Aorta (tissue), 5 donors: ENCODE data around the gene FOXN3. TPM values are rescaled to one million over a fixed set of nuclear protein-coding genes. Genes with fewer than 3 reads are reported as not detected.
"Not testable (repeated sequence)": the region's sequence is repeated elsewhere in the genome, so short reads cannot be mapped to it uniquely, and the experiment has no call there.

Source experiments
- ATAC-seq: fragments of 200-7000 bp; cut with Tn5 transposase; one replicate; pipeline ENCODE4 v1.9.1; 2022; ENCODE audit warnings: moderate library complexity; ENCODE audit not compliant: low FRiP score
- DNase-seq, 2 donors: peaks; one replicate each; pipeline ENCODE4 v3.0.0-alpha.2; 2020
- H3K27ac ChIP-seq, 2 donors: one replicate each; pipeline ENCODE4 v1.5.1; 2013; ENCODE audit warnings: low read length in 2 of 2, mild to moderate bottlenecking in 2 of 2, moderate library complexity in 2 of 2, control low read depth in 1 of 2, inconsistent platforms in 1 of 2, low read depth in 1 of 2
- H3K27me3 ChIP-seq, 2 donors: one replicate each; pipeline ENCODE4 v1.6.1; 2013; ENCODE audit warnings: control low read depth in 1 of 2, low read length in 1 of 2, mild to moderate bottlenecking in 1 of 2, moderate library complexity in 1 of 2; ENCODE audit not compliant: insufficient read depth in 2 of 2, control insufficient read depth in 1 of 2
- H3K36me3 ChIP-seq, 2 donors: one replicate each; pipeline ENCODE4 v1.6.1; 2013; ENCODE audit warnings: control low read depth in 1 of 2, low read length in 1 of 2, mild to moderate bottlenecking in 1 of 2; ENCODE audit not compliant: insufficient read depth in 2 of 2, control insufficient read depth in 1 of 2
- H3K4me1 ChIP-seq, 2 donors: one replicate each; pipeline ENCODE4 v1.6.1; 2013; ENCODE audit warnings: low read length in 2 of 2, control low read depth in 1 of 2, mild to moderate bottlenecking in 1 of 2, moderate library complexity in 1 of 2; ENCODE audit not compliant: insufficient read depth in 2 of 2, control insufficient read depth in 1 of 2
- H3K4me3 ChIP-seq, 2 donors: one replicate each; pipeline ENCODE4 v1.5.1; 2013; ENCODE audit warnings: low read length in 2 of 2, control low read depth in 1 of 2, mild to moderate bottlenecking in 1 of 2
- H3K9me3 ChIP-seq: one replicate; pipeline ENCODE4 v1.6.1; 2013; ENCODE audit warnings: mild to moderate bottlenecking, low read length; ENCODE audit not compliant: control insufficient read depth
- WGBS, 2 donors: extraction: QIAGEN DNeasy Blood & Tissue Kit; methylation state at CpG; one replicate each; pipeline ENCODE4 v1.1.7; 2013; 5-methylcytosine and 5-hydroxymethylcytosine counted together
- intact Hi-C, 2 donors: fragments of 100-400 bp; cut with DNase I; formaldehyde crosslinking; loops; one replicate each; pipeline versions ENCODE4 v1.14.2 to v1.15.0; 2022
- polyA plus RNA-seq, 2 donors: library from polyadenylated mRNA; stranded (reverse); fragments of 200-250 nt; gene quantifications; one replicate each; pipeline ENCODE4 v1.2.3, GENCODE V29; 2013
- total RNA-seq, 2 donors: library from RNA; stranded (reverse); fragmentation: NEBNext Ultra II Directional; extraction: Animal tissue kit (Norgen Biotek cat#: 25700); gene quantifications; one replicate each; pipeline ENCODE4 v1.2.1, GENCODE V29; 2021
- donor health status: healthy with polysubstance abuse.
- donor health status: Bipolar disorder and iron deficiency.
- donor health status: DM: no; HTN: no; CAD: no.
- donor health status: DM: no; HTN: no; CAD: no.
- donor health status: DM: yes; HTN: yes; CAD: no.

Gene FOXN3
- total and polyA plus RNA-seq, 4 donors = 21.4 to 225 (median 101) TPM

- 96 to 97% methylated on average over 18 of the region's 18 CpGs for WGBS, 2 donors
- ATAC-seq (no peak), DNase-seq (no peak)
- Histone ChIP-seq H3K27ac (no peak overlapping the region), H3K4me1 (peaks cover 0 to 4% of the 10 kb centered on the region in 2 donors), H3K27me3 (no peaks in the 10 kb centered on the region), H3K9me3 (no peaks in the 10 kb centered on the region), H3K36me3 (no peaks in the 10 kb centered on the region), H3K4me3 (no peak overlapping the region)
- intact Hi-C loops = no loop called here
Observed at GRCh38 chr14:89205137-89205740, 211.8 kb downstream of the FOXN3 start.

- Histone ChIP-seq H3K36me3 (no peaks in the 10 kb centered on the region), H3K27me3 (no peaks in the 10 kb centered on the region), H3K27ac (no peak overlapping the region), H3K4me3 (no peak overlapping the region), H3K9me3 (no peaks in the 10 kb centered on the region), H3K4me1 (peaks cover 0 to 4% of the 10 kb centered on the region in 2 donors)
- 85 to 89% methylated on average over 10 of the region's 10 CpGs for WGBS, 2 donors
- ATAC-seq (no peak), DNase-seq (no peak)
- intact Hi-C loops = no loop called here
Observed at GRCh38 chr14:89202413-89203190, 214.4 kb downstream of the FOXN3 start.

- H3K36me3 ChIP-seq = no peaks in the 10 kb centered on the region
- no peaks in the 10 kb centered on the region for H3K27me3 ChIP-seq
- H3K4me1 ChIP-seq = peaks cover 0 to 4% of the 10 kb centered on the region in 2 donors
- intact Hi-C loops = no loop called here
- no peak overlapping the region for H3K27ac ChIP-seq
- H3K9me3 ChIP-seq = no peaks in the 10 kb centered on the region
- no peak overlapping the region for H3K4me3 ChIP-seq
- DNase-seq (no peak), ATAC-seq (no peak)
- 93 to 94% methylated on average over 4 of the region's 4 CpGs for WGBS, 2 donors
Observed at GRCh38 chr14:89201645-89202044, 215.4 kb downstream of the FOXN3 start.

GRCh38 chr14:89199357-89199756, 217.7 kb downstream of the FOXN3 start:
- H3K27ac ChIP-seq, H3K4me1 ChIP-seq, H3K27me3 ChIP-seq, intact Hi-C loops, H3K9me3 ChIP-seq, H3K4me3 ChIP-seq, ATAC-seq, H3K36me3 ChIP-seq, DNase-seq: not testable (repeated sequence)
- WGBS, 2 donors = 93 to 94% methylated on average over 3 of the region's 3 CpGs

GRCh38 chr14:89198544-89199329, 218.3 kb downstream of the FOXN3 start:
- Histone ChIP-seq H3K27ac (no peak overlapping the region), H3K36me3 (no peaks in the 10 kb centered on the region), H3K9me3 (no peaks in the 10 kb centered on the region), H3K27me3 (no peaks in the 10 kb centered on the region), H3K4me1 (peaks cover 0 to 6% of the 10 kb centered on the region in 2 donors), H3K4me3 (no peak overlapping the region)
- ATAC-seq (peak; percentile 54), DNase-seq (no peak)
- 63 to 64% methylated on average over 12 of the region's 12 CpGs for WGBS, 2 donors
- intact Hi-C loops = no loop called here

GRCh38 chr14:89197623-89198022, 219.4 kb downstream of the FOXN3 start:
- intact Hi-C loops = no loop called here
- H3K27ac ChIP-seq = no peak overlapping the region
- 91 to 92% methylated on average over 4 of the region's 4 CpGs for WGBS, 2 donors
- no peak for ATAC-seq
- no peak overlapping the region for H3K4me3 ChIP-seq
- no peaks in the 10 kb centered on the region for H3K27me3 ChIP-seq
- peaks cover 1% of the 10 kb centered on the region for H3K9me3 ChIP-seq
- H3K4me1 ChIP-seq = peaks cover 0 to 2% of the 10 kb centered on the region in 2 donors
- no peaks in the 10 kb centered on the region for H3K36me3 ChIP-seq
- DNase-seq = no peak

- Histone ChIP-seq H3K27me3 (no peaks in the 10 kb centered on the region), H3K27ac (no peak overlapping the region), H3K9me3 (peaks cover 1% of the 10 kb centered on the region), H3K4me3 (no peak overlapping the region), H3K4me1 (peaks cover 0 to 2% of the 10 kb centered on the region in 2 donors), H3K36me3 (no peaks in the 10 kb centered on the region)
- no peak for DNase-seq
- intact Hi-C loops = no loop called here
- 89 to 91% methylated on average over 3 of the region's 3 CpGs for WGBS, 2 donors
- no peak for ATAC-seq
Observed at GRCh38 chr14:89196545-89196944, 220.5 kb downstream of the FOXN3 start.

- H3K9me3 ChIP-seq = peaks cover 1% of the 10 kb centered on the region
- DNase-seq = no peak
- WGBS, 2 donors = 58 to 72% methylated on average over 1 of the region's 1 CpG
- H3K4me3 ChIP-seq = no peak overlapping the region
- intact Hi-C loops = no loop called here
- no peak for ATAC-seq
- no peaks in the 10 kb centered on the region for H3K27me3 ChIP-seq
- no peak overlapping the region for H3K27ac ChIP-seq
- peaks cover 0 to 2% of the 10 kb centered on the region in 2 donors for H3K4me1 ChIP-seq
- H3K36me3 ChIP-seq = no peaks in the 10 kb centered on the region
Observed at GRCh38 chr14:89194376-89194775, 222.7 kb downstream of the FOXN3 start.
